ENCODE measurements around the gene EPB41. TPM values are rescaled to one million over a fixed set of nuclear protein-coding genes. Genes with fewer than 3 reads are reported as not detected.

The EPB41 gene
- total and polyA plus RNA-seq, 2 experiments from 2014 or later = 26.8 to 112 TPM

DNA sequence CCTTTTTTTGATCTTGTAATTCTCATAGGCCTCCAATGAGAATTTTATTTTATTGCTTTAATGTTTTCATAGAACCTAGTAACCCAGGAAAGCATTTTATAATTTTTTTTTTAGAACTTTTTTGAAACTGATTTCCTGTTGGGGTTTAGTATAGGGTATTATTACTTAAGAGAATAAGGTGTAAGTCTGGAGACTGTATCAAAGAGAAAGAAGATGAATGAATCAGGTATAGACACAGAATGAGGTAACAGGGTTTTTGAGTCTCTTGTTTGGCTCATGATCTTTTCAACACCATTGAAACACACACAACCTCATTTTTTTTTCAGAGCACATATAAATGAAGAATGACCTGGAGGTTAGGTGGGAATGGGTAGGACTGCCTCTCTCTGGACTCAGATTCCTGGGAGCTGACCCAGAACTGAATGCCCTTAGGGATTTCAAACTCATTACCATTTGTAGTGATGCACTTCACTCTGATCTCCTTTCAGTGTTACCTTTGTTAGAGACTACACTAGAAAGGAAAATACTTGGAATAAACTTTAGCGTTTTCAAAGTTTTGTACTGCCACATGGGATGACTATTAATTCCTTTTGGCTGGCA, 51.0 kb downstream of the EPB41 start:
- H3K9me3 Mint-ChIP-seq = no peaks in the 10 kb centered on the region
- Histone ChIP-seq H3K9me2 (ENCODE audit: insufficient read depth) (no peaks in the 10 kb centered on the region), H3K36me3 (ENCODE audit: insufficient read depth) (no peaks in the 10 kb centered on the region), H4K20me1 (replicated peaks; ENCODE audit: insufficient read depth) (0 out of 2 replicates have a peak, but pooled peaks cover 3% of the 10 kb centered on the region), H2AFZ (no peak overlapping the region), H3K79me2 (replicated peaks; ENCODE audit: insufficient read depth) (peaks cover 24% of the 10 kb centered on the region), H3K4me3 (no peak overlapping the region), H3K4me2 (no peak overlapping the region), H3K27ac (ENCODE audit: low read depth) (no peak overlapping the region), H3K4me1 (ENCODE audit: insufficient read depth) (no peaks in the 10 kb centered on the region), H3K27me3 (ENCODE audit: insufficient read depth) (no peaks in the 10 kb centered on the region), H3F3A (replicated peaks; ENCODE audit: low read depth) (no peaks in the 10 kb centered on the region)
- H3K27me3 Mint-ChIP-seq (ENCODE audit: insufficient read depth, low read depth, poor library complexity) = no peaks in the 10 kb centered on the region
- peak; percentile 60 for DNase-seq (ENCODE audit: low spot score)
- TF ChIP-seq, protein P1, sequence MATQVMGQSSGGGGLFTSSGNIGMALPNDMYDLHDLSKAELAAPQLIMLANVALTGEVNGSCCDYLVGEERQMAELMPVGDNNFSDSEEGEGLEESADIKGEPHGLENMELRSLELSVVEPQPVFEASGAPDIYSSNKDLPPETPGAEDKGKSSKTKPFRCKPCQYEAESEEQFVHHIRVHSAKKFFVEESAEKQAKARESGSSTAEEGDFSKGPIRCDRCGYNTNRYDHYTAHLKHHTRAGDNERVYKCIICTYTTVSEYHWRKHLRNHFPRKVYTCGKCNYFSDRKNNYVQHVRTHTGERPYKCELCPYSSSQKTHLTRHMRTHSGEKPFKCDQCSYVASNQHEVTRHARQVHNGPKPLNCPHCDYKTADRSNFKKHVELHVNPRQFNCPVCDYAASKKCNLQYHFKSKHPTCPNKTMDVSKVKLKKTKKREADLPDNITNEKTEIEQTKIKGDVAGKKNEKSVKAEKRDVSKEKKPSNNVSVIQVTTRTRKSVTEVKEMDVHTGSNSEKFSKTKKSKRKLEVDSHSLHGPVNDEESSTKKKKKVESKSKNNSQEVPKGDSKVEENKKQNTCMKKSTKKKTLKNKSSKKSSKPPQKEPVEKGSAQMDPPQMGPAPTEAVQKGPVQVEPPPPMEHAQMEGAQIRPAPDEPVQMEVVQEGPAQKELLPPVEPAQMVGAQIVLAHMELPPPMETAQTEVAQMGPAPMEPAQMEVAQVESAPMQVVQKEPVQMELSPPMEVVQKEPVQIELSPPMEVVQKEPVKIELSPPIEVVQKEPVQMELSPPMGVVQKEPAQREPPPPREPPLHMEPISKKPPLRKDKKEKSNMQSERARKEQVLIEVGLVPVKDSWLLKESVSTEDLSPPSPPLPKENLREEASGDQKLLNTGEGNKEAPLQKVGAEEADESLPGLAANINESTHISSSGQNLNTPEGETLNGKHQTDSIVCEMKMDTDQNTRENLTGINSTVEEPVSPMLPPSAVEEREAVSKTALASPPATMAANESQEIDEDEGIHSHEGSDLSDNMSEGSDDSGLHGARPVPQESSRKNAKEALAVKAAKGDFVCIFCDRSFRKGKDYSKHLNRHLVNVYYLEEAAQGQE (IDR thresholded peaks at IDR 0.05; ENCODE audit: unreplicated experiment) = no peak
- peaks cover 9% of the 10 kb centered on the region; the same call in 2 of the 3 replicates for H3K4me1 Mint-ChIP-seq
- ATAC-seq = peak; percentile 93
- H3K4me3 Mint-ChIP-seq = no peak overlapping the region
- no peaks in the 10 kb centered on the region for H3K36me3 Mint-ChIP-seq (ENCODE audit: low read depth)
- no peak overlapping the region for H3K27ac Mint-ChIP-seq

DNA sequence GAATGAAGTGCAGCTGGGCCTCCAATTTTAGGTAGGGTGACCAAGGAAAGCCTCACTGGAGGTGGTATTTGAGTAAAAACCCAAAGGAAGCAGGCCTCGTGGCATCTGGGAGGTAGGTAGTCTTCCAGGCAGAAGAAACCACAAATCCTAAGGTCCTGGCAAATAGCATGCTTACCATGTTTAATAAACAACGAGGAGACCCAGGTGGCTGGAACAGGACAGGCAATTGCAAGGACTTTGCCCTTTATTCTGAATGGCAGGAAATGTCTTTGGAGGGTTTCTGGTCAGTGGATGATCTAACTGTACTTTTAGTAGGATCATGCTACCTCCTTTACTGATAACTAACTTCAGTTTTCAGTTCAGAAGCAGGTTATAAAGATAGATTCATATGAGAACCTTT, 52.2 kb downstream of the EPB41 start:
- Histone ChIP-seq H2AFZ (no peak overlapping the region), H3K79me2 (replicated peaks; ENCODE audit: insufficient read depth) (peaks cover 24% of the 10 kb centered on the region), H3K9me2 (ENCODE audit: insufficient read depth) (no peaks in the 10 kb centered on the region), H3F3A (replicated peaks; ENCODE audit: low read depth) (no peaks in the 10 kb centered on the region), H3K4me3 (no peak overlapping the region), H3K4me2 (no peak overlapping the region), H3K4me1 (ENCODE audit: insufficient read depth) (no peaks in the 10 kb centered on the region), H3K27ac (ENCODE audit: low read depth) (no peak overlapping the region), H3K27me3 (ENCODE audit: insufficient read depth) (no peaks in the 10 kb centered on the region), H4K20me1 (replicated peaks; ENCODE audit: insufficient read depth) (0 out of 2 replicates have a peak, but pooled peaks cover 3% of the 10 kb centered on the region), H3K36me3 (ENCODE audit: insufficient read depth) (no peaks in the 10 kb centered on the region)
- Mint-ChIP-seq H3K9me3 (no peaks in the 10 kb centered on the region), H3K27me3 (ENCODE audit: insufficient read depth, low read depth, poor library complexity) (no peaks in the 10 kb centered on the region), H3K27ac (no peak overlapping the region), H3K4me3 (no peak overlapping the region), H3K4me1 (peaks cover 9% of the 10 kb centered on the region; the same call in 2 of the 3 replicates), H3K36me3 (ENCODE audit: low read depth) (no peaks in the 10 kb centered on the region)
- ATAC-seq = no peak
- DNase-seq (ENCODE audit: low spot score) = no peak
- TF ChIP-seq, protein P1 (IDR thresholded peaks at IDR 0.05; ENCODE audit: unreplicated experiment) = no peak
- TF ChIP-seq JUNB (IDR thresholded peaks at IDR 0.05; ENCODE audit: unreplicated experiment) (no peak), EZH2phosphoT487 (IDR thresholded peaks at IDR 0.05; ENCODE audit: unreplicated experiment) (no peak), CREB1 (CRISPR knock-in tag; IDR thresholded peaks at IDR 0.05; ENCODE audit: low read depth) (no peak), NANOG (IDR thresholded peaks at IDR 0.05; ENCODE audit: borderline replicate concordance) (no peak), EZH2 (IDR thresholded peaks at IDR 0.05; ENCODE audit: low read depth, unreplicated experiment) (no peak)
- TF ChIP-seq, protein P2, sequence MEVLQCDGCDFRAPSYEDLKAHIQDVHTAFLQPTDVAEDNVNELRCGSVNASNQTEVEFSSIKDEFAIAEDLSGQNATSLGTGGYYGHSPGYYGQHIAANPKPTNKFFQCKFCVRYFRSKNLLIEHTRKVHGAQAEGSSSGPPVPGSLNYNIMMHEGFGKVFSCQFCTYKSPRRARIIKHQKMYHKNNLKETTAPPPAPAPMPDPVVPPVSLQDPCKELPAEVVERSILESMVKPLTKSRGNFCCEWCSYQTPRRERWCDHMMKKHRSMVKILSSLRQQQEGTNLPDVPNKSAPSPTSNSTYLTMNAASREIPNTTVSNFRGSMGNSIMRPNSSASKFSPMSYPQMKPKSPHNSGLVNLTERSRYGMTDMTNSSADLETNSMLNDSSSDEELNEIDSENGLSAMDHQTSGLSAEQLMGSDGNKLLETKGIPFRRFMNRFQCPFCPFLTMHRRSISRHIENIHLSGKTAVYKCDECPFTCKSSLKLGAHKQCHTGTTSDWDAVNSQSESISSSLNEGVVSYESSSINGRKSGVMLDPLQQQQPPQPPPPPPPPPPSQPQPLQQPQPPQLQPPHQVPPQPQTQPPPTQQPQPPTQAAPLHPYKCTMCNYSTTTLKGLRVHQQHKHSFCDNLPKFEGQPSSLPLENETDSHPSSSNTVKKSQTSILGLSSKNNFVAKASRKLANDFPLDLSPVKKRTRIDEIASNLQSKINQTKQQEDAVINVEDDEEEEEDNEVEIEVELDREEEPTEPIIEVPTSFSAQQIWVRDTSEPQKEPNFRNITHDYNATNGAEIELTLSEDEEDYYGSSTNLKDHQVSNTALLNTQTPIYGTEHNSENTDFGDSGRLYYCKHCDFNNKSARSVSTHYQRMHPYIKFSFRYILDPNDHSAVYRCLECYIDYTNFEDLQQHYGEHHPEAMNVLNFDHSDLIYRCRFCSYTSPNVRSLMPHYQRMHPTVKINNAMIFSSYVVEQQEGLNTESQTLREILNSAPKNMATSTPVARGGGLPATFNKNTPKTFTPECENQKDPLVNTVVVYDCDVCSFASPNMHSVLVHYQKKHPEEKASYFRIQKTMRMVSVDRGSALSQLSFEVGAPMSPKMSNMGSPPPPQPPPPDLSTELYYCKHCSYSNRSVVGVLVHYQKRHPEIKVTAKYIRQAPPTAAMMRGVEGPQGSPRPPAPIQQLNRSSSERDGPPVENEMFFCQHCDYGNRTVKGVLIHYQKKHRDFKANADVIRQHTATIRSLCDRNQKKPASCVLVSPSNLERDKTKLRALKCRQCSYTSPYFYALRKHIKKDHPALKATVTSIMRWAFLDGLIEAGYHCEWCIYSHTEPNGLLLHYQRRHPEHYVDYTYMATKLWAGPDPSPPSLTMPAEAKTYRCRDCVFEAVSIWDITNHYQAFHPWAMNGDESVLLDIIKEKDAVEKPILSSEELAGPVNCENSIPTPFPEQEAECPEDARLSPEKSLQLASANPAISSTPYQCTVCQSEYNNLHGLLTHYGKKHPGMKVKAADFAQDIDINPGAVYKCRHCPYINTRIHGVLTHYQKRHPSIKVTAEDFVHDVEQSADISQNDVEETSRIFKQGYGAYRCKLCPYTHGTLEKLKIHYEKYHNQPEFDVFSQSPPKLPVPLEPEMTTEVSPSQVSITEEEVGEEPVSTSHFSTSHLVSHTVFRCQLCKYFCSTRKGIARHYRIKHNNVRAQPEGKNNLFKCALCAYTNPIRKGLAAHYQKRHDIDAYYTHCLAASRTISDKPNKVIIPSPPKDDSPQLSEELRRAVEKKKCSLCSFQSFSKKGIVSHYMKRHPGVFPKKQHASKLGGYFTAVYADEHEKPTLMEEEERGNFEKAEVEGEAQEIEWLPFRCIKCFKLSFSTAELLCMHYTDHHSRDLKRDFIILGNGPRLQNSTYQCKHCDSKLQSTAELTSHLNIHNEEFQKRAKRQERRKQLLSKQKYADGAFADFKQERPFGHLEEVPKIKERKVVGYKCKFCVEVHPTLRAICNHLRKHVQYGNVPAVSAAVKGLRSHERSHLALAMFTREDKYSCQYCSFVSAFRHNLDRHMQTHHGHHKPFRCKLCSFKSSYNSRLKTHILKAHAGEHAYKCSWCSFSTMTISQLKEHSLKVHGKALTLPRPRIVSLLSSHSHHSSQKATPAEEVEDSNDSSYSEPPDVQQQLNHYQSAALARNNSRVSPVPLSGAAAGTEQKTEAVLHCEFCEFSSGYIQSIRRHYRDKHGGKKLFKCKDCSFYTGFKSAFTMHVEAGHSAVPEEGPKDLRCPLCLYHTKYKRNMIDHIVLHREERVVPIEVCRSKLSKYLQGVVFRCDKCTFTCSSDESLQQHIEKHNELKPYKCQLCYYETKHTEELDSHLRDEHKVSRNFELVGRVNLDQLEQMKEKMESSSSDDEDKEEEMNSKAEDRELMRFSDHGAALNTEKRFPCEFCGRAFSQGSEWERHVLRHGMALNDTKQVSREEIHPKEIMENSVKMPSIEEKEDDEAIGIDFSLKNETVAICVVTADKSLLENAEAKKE (CRISPR knock-in tag; IDR thresholded peaks at IDR 0.05) = no peak
